PFSK-1 (cell line): ENCODE measurements around the gene PRRG1.

Experiments used
- TAF1 ChIP-seq: IDR thresholded peaks from 2 replicates; pipeline ENCODE4 v1.6.1; 2012; ENCODE audit warnings: low read length, control low read depth, borderline replicate concordance; ENCODE audit not compliant: insufficient read depth
- TF ChIP-seq, protein P1 (sequence below), 2 experiments: IDR thresholded peaks; 2 replicates each; pipeline versions ENCODE4 v1.6.1 to v1.8.0; 2011 to 2012; ENCODE audit warnings: low read depth in 2 of 2, low read length in 2 of 2, control low read depth in 1 of 2, inconsistent platforms in 1 of 2, mild to moderate bottlenecking in 1 of 2, moderate library complexity in 1 of 2; ENCODE audit not compliant: insufficient read depth in 1 of 2

DNA sequence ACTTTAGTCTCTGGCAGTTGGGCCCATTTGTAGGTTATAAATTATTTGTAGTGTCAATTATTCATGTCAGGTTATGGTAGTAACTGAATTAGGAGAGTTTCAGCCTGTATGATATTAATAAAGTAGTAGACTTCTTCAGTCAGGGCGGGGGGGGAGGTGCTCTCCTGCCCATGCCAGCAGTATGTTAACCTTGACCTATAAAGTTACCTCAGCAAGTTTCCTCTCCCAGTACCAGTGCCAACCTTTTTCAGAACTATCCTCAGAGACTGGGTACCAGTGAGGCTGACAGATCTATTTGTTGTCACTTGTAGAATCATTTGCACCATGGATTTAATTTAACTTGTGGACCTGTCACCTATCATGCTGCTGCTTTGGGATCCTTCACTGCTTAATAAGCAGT lies 88.0 kb downstream of the PRRG1 start:
- TF ChIP-seq, protein P1, sequence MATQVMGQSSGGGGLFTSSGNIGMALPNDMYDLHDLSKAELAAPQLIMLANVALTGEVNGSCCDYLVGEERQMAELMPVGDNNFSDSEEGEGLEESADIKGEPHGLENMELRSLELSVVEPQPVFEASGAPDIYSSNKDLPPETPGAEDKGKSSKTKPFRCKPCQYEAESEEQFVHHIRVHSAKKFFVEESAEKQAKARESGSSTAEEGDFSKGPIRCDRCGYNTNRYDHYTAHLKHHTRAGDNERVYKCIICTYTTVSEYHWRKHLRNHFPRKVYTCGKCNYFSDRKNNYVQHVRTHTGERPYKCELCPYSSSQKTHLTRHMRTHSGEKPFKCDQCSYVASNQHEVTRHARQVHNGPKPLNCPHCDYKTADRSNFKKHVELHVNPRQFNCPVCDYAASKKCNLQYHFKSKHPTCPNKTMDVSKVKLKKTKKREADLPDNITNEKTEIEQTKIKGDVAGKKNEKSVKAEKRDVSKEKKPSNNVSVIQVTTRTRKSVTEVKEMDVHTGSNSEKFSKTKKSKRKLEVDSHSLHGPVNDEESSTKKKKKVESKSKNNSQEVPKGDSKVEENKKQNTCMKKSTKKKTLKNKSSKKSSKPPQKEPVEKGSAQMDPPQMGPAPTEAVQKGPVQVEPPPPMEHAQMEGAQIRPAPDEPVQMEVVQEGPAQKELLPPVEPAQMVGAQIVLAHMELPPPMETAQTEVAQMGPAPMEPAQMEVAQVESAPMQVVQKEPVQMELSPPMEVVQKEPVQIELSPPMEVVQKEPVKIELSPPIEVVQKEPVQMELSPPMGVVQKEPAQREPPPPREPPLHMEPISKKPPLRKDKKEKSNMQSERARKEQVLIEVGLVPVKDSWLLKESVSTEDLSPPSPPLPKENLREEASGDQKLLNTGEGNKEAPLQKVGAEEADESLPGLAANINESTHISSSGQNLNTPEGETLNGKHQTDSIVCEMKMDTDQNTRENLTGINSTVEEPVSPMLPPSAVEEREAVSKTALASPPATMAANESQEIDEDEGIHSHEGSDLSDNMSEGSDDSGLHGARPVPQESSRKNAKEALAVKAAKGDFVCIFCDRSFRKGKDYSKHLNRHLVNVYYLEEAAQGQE (IDR thresholded peaks at IDR 0.05; ENCODE audit: insufficient read depth in 1 of 2, low read depth in 2 of 2, low read length in 2 of 2): no peak
- TF ChIP-seq TAF1: no peak
